ENCODE data around the gene CDCP2.

The CDCP2 gene

DNA sequence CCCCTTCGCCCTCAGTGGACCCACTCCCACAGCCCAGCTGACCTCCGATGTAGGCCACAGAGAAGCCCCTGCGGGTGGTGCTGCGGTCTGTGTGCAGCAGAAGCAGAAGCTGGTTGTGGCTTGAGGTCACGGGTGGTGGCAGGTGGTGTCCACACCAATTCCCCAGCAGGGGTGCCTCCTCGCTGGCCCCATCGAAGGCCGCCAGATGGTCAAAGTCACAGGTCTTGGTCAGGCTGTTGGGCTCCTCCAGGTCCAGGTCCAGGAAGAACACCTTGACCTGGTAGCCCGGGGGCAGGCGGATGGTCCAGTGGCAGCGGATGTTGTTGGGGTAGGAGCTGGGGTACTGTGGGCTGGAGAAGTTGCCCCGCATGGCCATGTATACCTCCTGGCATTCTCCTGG, 13.1 kb downstream of the CDCP2 start:
- no peak for DNase-seq (ENCODE audit: low read depth, low spot score)
- no peak overlapping the region for H3K27ac ChIP-seq

DNA sequence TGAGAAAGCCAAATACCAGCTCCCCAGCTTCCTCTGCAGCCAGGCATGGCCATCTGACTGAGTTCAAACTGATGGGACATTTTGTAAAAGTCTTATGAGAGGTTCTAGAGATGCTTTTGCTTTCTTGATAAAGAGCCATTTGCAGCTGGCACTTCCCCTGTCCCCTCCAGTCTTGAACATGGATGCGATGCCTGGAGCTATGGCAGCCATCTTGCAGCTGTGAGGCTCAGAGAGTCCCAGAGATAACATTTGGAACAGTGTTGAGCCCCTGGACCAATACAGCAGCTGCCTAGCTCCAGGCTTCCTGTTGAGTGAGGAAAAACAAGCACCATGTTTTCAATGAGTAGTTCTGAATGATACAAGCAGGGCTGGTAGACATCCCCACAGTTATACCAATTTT, 13.8 kb downstream of the CDCP2 start:
- no peak for DNase-seq (ENCODE audit: low read depth, low spot score)
- no peak overlapping the region for H3K27ac ChIP-seq

DNA sequence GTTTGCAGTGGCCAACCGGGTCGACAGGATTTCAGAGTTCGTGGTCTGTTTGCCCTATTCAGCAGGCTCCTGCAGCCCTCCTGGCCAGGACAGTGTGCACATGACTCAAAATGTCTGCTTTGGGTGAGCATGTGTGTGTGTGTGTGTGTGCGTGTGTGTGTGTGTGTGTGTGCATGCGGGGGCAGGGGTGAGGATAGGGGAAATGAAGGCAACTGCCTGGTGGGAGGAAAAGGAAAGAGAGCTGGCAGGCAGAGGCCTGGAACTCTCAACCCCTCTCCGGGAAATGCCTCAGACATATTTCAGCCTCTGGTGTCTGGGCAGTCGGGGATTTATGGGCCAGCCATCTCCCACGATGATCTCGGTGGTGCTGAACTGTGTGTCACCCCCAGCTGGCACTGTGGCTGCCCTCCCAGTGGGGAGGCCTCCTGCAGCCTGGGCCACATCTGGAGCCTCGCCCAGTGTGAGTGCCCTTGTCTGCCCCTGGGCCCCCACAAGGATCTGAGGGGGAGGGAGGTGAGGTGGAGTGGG, 15.2 kb downstream of the CDCP2 start:
- no peak for DNase-seq (ENCODE audit: low read depth, low spot score)
- no peak overlapping the region for H3K27ac ChIP-seq

DNA sequence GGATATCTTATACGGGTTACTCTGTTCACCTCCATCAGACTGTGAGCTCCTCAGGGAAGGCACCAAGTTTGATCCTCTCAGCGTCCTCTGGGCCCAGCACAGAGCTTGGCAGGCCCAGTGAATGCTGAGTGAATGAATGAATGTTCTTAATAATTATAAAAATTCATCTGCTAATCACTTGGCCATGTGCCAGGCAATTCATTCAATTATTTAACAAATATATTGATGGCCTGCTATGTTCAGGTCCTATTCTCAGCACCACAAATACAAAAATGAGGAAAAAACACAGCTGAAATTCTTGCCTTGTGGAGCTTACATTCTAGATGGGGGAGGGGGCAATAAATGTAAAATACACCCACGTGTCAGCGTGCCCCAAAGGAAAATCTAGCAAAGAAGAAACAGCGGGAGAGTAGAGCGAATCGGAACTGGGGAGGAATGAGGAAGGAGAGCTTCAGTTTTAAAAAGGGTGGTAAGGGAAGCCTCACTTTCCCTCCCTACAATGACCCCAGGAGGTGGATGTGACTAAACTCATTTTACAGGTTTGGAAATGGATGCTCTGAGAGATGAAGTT, 15.8 kb downstream of the CDCP2 start:
- no peak for DNase-seq (ENCODE audit: low read depth, low spot score)
- no peak overlapping the region for H3K27ac ChIP-seq

DNA sequence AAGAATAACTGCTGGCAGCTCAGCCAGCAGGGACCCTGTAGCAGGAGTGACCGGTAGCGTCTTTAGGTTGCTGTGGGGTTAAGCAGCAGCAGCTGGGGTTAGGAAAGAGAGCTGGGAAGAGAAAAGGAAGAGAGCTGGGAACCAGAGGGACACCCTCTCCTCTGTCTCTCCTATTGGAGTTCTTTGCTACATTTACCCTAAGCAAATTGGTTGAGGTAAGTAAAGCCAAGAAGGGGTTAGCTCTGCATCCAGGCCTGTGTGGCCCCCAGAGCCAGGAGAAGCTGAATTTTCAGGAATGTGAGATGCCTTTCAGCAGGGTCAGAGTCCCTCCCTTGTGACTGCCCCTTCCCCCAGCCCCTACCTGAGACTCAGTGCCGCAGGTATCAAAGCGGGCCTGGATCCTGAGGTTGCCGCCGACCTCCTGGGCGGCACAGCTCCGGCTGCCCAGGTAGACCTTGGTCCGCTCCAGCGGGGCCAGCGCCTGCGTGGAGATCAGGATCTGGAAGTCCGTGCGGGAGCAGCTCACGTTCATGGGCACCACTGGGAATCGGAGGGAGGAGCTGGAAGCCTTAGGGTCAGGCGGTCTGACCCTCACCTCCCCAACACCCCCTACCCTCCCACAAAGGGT, 16.4 kb downstream of the CDCP2 start:
- H3K27ac ChIP-seq, result no peak overlapping the region
- DNase-seq (ENCODE audit: low read depth, low spot score), result no peak

DNA sequence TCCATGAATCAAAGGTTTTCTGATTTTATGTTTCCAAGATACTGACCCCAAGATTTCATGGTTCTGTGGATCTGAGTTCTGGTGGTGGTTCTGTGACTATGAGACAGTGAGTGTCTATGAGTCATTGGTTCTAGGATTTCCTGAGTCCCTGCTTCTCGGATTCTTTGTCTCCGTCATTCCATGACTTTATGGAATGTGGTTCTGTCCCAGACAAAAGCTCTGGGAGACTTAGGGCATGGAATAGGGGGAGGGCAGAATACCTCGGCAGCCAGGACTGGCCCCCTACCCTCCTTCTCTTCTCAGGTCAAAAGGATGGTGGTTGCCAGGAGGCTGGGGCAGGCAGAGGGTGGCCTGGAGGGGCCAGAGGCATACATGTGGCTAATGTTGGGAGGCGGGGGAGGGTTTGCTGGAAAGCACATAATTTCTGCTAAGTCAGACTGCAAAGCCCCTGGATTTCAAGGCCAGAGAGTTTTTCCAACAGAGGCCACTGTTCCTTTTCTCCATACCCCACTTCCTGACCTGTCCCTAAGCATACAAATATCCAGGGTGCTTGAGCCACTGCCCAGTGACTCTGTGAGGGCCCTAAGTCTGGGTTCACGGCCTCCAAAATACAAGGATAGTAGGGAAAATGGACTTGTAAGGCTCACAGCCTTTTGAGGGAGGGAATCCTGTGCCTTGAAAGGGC, 17.2 kb downstream of the CDCP2 start:
- DNase-seq (ENCODE audit: low read depth, low spot score), result no peak
- no peak overlapping the region for H3K27ac ChIP-seq

DNA sequence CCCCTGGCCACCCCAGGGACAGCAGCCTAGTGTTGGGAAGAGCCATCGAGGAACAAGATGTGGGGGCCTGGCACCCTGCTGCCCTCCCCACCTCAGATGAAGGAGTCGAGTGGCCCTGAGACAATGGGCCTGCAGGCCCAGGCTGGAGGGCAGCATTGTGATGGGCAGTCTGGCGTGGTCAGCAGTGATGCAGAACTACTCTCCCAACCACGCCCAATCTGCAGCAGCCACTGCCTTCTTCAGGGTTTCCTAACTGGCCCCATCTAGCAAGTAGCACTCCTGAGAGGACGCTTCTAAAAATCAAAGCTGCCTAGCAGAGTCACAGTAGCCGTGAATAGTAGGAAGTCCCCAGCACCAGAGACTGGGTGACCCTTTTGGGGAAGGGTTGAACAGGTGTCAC, 18.5 kb downstream of the CDCP2 start:
- no peak for DNase-seq (ENCODE audit: low read depth, low spot score)

DNA sequence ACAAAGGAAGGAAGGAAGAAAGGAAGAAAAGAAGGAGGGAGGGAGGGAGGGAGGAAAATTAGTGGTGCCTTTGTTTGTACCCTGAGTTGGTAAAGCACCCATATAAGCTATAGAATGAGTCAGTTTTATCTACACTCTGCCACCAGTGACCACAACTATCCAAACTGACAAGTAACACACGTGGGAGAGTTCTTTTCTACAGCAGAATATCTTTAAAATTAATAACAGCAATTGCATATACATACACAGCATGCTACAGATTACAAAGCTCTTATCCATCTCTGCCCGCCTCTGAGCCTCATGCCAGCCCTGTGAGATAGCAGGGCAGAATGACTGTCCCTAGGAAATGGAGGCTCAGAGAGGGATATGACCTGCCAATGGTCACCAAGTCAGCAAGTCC, 20.3 kb downstream of the CDCP2 start:
- DNase-seq (ENCODE audit: low read depth, low spot score), result no peak
- H3K27ac ChIP-seq, result no peak overlapping the region

More for the DNA sequence above, 18.5 kb downstream of the CDCP2 start:
- no peak overlapping the region for H3K27ac ChIP-seq

DNA sequence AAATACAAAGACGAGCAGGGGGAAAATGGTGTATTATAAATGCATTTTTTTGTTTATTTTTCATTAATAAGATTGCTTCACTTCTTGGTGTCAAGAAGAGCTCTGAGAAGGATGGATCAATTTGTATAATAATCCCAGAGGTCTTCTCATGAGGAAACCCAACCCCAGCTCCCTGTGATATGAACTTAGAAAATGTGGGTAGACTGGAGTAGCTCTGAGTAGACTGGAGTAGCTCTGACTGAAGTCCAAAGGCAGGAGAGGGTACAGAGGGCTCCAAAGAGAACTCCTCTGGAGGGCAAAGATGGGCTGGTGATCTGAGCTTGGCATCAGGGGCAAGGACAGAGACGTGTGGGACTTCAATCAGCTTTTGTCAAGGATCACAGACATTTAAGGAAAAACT, 21.4 kb downstream of the CDCP2 start:
- no peak overlapping the region for H3K27ac ChIP-seq
- no peak for DNase-seq (ENCODE audit: low read depth, low spot score)

DNA sequence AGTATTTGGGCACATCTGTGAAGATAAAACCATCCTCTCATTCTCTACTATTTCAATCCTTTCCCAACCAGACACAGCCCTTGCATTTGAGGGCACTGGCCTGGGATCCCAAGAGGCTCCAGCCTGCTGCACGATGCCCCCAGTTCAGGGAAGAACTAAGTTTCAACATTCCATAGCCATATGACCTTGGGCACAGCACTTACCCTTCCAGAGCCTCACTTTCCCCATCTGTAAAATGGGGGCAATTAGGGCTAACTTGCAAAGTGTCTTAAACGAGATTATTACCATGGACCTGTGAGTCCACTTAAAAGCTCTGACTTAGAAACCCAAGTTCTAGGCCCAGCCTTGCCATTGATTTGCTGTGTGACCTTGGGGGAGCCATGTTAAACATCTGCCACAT, 22.9 kb downstream of the CDCP2 start:
- no peak overlapping the region for H3K27ac ChIP-seq
- no peak for DNase-seq (ENCODE audit: low read depth, low spot score)

DNA sequence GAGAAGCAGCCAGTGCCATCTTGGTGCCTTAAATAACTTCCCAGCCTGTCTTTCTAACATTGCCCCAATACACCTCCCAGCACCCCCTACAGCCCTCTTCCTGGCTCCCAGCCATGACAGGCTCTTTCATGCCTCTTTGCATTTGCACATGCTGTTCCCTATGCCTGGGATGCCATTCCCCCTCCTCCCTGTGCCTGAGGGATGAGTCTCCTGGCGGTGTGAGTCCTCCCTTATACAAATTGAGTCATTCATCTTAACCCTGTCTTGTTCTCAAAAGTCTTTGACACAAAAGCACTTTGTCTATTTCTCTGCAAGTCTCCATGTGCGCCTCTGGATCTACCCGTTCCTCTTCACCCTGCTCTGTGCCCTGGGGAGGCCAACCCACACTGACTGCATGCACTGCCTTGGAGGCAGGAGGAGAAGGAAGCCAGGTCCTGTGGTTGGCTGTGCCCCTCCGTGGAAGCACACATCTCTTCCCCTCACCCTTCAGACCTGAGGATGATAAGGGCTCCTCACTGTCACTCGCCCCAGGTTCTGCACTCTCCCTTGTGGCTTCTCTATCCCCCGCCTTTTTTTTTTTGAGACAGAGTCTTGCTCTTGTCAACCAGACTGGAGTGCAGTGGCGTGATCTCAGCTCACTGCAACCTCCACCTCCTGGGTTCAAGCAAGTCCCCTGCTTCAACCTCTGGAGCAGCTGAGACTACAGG, 25.1 kb downstream of the CDCP2 start:
- no peak overlapping the region for H3K27ac ChIP-seq
- no peak for DNase-seq (ENCODE audit: low read depth, low spot score)

DNA sequence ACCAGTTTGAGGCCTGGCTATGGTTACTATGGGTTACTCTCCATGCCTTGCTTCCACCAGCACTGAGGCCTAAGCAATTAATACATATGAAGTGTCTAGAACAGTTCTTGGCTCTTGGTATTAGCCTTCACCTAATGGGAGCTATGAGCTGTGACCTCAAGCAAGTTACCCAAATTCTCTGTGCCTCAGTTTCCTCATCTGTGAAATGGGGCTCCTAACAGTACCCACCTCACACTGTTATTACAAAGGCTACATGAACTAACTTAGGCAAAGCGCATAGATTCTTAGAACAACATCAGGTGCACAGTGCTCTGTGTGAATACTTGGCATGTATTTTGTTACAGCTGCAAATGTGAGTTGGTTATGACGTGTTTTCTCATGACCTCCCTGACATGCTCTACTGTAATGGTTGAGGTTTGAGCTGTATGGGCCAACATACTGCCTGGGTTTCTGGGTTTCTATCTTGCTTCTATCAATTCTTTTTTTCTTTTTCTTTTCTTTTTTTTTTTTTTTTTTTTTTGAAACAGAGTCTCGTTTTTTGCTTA, 26.5 kb downstream of the CDCP2 start:
- DNase-seq (ENCODE audit: low read depth, low spot score), result no peak

DNA sequence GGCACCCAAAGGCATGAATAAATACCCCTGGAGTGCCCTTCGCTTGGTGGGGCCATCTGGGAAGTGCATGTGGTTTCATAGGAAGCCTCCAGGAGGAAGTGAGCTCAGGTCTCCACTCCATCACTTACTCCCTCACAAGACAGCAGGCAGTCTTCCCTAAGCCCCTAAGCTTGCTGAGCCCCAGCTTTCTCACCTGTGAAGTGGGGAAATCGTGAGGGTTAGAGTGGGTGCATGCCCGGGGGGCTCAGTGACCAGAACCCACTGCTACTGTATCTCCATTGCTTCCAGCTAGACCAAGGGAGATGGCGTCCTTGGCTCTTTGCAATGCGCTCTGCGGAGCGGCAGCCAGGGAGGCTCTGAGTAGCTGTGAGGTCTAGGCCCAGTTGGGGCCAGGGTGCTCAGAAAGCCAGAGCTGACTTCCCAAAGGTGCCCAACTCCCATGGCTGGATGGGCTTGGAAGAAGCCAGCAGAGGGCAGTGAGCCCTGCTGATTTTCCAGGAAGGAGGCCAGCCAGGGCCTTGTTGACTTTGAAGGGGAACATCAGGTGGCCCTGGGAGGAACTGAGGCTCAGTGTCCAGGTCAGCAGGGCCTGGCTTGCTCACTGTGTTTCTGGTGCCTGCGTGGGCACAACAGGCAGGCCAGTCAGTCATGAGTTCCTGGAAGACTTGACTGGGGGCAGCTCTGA, 27.3 kb downstream of the CDCP2 start:
- no peak for DNase-seq (ENCODE audit: low read depth, low spot score)
- H3K27ac ChIP-seq, result no peak overlapping the region

More for the DNA sequence above, 26.5 kb downstream of the CDCP2 start:
- no peak overlapping the region for H3K27ac ChIP-seq

DNA sequence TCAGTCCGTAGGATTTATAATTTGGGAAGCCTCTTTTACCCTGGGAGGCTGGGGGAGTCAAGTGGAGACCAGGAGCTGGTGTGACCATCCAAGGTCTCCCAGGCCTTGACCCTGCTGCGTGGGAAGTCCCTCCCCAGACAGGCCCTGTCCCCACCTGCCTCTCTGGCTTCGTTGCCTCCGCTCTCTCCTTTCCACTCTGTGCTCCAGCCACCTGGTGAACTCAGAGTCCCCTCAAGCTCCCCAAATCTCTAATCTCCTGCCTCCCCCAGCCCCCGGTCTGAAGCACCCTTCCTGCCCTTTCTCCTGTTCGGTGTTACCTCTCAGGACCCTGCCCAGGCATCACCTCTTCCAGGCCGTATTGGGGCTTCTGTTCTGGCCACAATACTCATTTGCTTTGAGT, 27.9 kb downstream of the CDCP2 start:
- DNase-seq (ENCODE audit: low read depth, low spot score), result no peak
- no peak overlapping the region for H3K27ac ChIP-seq

DNA sequence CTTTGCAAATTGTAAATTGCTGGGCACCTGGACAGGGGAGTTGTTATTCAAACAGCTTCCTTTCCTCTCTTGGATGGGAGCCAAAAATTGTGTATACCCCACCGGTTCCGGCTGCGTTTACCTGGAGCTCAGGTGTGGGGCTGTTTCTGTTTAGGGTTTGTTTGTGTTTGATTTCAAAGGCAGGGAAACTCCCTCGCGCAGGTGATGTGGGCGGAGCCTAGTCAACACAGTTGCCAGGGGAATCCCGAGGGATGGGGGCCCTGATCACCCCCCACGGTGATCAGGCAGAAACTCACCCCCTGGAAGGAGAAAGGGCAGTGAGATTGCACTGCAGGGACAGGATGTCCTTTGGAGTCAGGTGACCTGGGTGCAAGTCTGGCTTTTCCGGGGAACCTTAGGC, 28.3 kb downstream of the CDCP2 start:
- H3K27ac ChIP-seq, result no peak overlapping the region
- DNase-seq (ENCODE audit: low read depth, low spot score), result no peak

DNA sequence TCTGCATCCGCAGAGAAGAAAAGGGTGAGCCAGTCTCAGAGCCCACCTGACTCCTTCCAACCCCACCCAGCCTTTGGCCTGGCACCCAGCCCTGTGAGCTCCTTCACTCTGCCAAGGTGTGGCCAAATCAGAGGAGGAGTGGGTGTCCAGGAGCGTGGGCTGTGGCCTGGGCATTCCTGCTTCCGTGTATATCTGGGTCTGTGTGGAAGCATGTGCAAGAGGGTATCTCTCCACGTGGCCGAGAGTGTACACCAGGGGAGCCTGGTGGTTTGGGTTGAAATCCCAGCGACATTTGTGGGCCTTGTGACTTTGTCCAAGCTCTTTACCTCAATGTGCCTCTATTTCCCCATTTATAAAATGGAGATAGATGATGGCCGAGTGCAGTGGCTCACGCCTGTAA, 29.8 kb downstream of the CDCP2 start:
- H3K27ac ChIP-seq, result no peak overlapping the region

DNA sequence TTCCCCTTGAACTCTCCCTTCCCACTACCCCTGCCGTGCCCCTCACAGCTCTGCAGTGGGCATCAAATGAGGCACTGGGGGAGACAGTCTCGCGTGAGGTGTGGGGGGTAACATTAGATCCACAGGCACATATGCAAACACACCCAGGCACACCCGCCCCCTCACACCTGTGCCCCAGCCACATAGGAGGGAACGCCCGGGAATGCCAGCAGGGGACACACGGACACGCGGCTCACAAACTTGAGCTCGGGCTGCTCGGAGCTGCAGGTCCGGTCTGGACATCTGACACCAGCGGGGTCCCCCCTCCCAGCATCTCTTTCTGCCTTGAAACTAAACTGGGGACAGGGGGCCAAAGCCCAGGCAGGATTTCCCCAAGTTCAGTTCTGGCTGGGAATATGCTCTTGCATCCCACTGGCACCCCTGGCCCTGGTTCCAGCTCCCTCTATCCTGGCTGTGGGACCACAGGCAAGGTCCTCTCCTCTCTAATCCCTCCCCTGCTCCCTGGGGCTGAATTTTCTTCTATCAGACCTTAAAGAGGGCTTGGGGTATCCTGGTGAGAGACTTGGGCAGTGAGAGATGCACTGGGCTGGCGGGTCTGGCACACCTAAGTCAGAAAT, 30.6 kb downstream of the CDCP2 start:
- H3K27ac ChIP-seq, result no peak overlapping the region
- no peak for DNase-seq (ENCODE audit: low read depth, low spot score)

More for the DNA sequence above, 29.8 kb downstream of the CDCP2 start:
- DNase-seq (ENCODE audit: low read depth, low spot score), result no peak

DNA sequence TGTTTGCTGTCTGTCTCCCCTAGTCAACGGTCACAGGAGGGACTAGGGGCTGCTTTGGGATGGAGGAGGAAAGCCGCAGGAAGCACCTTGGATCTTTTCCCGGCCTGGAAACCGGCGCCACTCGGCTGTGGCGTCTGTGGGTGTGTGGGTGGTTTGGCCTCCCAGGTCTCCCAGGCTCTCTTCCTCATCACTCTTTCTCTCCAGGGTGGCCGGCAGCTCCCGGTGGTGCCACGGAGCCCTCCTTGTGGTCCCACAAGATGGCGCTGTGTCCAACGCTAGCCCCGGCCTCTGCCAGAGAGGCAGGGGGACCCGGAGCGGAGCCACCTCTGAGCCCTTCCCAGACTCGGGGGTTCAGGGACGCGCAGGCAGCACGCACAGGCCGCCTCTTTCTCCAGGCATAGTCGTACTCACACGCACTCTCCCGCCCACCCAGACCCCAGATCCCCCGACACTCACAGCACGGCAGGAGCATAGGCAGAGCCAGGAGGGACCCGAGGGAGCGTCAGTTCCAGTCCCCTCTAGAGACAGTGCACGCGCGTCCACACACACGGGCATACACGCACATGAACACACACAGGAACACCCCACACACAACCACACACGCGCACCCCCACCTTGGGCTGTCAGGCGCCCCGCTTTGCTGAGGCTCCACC, 31.2 kb downstream of the CDCP2 start:
- DNase-seq (ENCODE audit: low read depth, low spot score), result no peak
- H3K27ac ChIP-seq, result no peak overlapping the region
